Stimulated activated CD8-positive, alpha-beta memory T cell treated with anti-CD3 and anti-CD28 coated beads, Interleukin-7, amount 100 ng/mL, for 4 hours (primary cell): ENCODE data around the gene GNAS.
"Not testable (repeated sequence)": the region's sequence is repeated elsewhere in the genome, so short reads cannot be mapped to it uniquely, and the experiment has no call there.

Experiments
- DNase-seq, 2 donors: peaks; one replicate each; pipeline ENCODE4 v3.0.0-alpha.2; 2020; ENCODE audit warnings: low read depth in 2 of 2

GNAS gene

DNA sequence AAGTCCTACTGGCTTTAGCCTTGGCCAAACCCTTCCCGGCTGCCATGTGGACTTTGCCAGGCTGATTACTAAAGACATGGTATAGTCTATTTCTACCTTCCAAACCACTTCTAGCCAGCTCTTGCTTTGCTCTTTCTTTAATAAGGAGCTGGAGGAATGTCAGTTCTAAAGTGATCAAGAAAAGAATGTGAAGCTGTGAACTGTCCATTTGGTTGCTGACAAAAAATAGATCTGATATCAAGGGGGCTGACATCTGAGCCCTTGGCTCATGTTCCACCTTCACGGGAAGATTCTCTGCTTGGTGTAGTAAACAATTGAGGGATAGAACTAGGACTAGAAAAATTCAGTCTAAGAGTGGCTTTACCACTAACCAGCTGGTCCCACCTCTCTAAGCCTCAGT is 24.4 kb upstream of the GNAS start:
- no peak for DNase-seq

DNA sequence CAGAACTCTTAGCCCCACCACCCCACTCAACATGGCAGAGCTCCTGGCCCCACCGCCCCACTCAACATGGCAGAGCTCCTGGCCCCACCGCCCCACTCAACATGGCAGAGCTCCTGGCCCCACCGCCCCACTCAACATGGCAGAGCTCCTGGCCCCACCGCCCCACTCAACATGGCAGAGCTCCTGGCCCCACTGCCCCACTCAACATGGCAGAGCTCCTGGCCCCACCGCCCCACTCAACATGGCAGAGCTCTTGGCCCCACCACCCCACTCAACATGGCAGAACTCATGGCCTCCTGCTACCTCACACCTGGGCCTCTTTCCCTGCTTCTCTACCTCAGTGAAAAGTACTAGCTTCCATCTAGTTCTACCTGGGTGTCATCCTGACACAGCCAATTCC is 23.7 kb upstream of the GNAS start:
- DNase-seq = not testable (repeated sequence)

- DNase-seq = no peak
These were observed 23.0 kb upstream of the GNAS start for GRCh38 chr20:58829531-58829941.

DNA sequence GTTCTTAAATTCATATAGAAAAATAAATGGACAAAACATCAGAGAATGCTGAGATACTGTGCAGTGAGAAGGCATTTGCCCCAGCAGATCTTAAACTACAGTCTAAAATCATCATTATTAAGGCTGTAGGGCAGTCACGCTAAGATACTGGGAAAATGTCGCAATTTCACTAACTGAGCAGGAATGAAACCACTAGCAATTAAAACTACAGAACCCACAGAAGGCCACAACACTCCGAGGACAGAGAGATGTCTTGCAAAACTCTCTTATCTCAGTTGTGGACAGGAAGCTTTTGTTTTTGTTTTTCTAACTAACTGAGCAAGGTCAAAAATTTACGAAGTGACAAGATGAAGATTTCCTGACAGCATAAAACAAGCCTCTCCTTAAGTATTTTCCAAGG is 20.1 kb upstream of the GNAS start:
- DNase-seq = no peak

- DNase-seq = no peak
These were observed 18.6 kb upstream of the GNAS start for GRCh38 chr20:58833921-58834320.

- DNase-seq = no peak
These were observed 17.3 kb upstream of the GNAS start for GRCh38 chr20:58835231-58835630.

GRCh38 chr20:58836616-58837204 is 15.8 kb upstream of the GNAS start:
- DNase-seq = no peak

DNA sequence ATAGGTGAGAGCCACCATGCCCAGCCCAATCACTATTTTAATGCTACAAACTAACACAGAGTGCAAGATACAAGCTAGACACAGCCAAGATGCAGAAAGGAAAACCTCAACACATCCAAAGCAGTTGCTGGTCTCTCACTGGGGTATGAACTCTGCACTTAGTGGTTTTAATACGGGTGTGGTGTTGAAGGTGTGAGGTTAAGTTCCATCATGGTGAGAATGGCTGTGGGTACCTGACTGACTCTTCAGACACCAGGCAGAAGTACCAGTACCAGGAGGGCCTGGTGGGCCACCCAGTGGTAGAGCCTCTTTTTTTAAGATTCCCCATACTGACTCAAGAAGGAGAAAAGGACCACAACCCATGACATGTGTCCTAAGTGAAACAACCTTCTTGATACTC is 14.8 kb upstream of the GNAS start:
- DNase-seq = no peak

GRCh38 chr20:58838174-58838573 is 14.3 kb upstream of the GNAS start:
- DNase-seq = no peak

DNA sequence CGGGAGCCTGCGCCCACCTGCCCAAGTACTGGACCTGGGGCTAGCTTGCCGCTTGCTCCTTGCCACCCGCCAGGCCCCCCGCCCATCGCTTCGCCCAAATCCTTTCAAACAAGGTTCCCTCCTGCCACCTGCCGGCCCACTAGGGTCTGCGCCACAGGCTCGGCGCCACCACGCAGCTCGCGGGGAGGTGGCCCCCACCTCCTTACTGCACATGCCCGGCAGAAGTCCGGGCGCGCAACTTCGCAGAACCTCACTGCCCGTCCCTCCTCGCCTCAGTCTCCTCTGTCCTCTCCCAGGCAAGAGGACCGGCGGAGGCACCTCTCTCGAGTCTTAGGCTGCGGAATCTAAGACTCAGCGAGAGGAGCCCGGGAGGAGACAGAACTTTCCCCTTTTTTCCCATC is 13.0 kb upstream of the GNAS start:
- DNase-seq = peak in 1 of 2 donors; percentile 29

DNA sequence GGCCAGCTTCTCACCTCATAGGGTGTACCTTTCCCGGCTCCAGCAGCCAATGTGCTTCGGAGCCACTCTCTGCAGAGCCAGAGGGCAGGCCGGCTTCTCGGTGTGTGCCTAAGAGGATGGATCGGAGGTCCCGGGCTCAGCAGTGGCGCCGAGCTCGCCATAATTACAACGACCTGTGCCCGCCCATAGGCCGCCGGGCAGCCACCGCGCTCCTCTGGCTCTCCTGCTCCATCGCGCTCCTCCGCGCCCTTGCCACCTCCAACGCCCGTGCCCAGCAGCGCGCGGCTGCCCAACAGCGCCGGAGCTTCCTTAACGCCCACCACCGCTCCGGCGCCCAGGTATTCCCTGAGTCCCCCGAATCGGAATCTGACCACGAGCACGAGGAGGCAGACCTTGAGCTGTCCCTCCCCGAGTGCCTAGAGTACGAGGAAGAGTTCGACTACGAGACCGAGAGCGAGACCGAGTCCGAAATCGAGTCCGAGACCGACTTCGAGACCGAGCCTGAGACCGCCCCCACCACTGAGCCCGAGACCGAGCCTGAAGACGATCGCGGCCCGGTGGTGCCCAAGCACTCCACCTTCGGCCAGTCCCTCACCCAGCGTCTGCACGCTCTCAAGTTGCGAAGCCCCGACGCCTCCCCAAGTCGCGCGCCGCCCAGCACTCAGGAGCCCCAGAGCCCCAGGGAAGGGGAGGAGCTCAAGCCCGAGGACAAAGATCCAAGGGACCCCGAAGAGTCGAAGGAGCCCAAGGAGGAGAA is 12.3 kb upstream of the GNAS start:
- DNase-seq = no peak

DNA sequence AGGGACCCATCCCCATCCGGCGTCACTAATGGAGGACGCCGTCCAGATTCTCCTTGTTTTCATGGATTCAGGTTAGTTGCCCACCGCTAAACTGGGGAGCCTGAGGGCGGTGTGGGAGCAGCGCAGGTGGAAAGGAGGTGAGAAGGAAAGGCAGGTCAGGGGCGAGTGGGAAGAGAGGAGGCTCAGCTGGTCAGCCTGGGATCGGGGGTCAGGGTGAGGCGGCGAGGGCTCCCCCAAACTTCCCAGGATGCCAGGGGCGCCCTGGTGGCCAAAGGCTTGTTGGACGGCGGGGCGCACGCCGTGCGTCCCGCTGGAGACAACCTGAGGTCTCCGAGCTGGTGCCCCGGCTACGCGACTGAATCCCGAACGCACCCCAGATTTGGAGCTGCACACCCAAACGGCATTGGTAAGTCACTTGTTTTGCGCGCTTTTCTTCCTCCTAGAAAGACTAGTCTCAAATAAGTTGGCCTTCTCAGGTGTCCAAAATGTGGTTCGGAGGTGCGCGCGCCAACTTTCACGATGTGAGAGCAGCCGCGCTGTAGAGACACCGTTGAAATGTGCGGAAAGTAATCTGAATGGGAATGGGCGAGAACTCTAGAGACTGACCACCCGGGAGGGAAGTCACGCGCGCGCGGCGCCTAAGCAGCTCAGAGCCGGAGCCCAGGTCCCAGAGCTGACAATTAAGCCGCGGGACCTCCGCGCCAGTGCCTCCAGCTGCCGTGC is 11.5 kb upstream of the GNAS start:
- DNase-seq = no peak

GRCh38 chr20:58841539-58842264 is 10.8 kb upstream of the GNAS start:
- DNase-seq = no peak

DNA sequence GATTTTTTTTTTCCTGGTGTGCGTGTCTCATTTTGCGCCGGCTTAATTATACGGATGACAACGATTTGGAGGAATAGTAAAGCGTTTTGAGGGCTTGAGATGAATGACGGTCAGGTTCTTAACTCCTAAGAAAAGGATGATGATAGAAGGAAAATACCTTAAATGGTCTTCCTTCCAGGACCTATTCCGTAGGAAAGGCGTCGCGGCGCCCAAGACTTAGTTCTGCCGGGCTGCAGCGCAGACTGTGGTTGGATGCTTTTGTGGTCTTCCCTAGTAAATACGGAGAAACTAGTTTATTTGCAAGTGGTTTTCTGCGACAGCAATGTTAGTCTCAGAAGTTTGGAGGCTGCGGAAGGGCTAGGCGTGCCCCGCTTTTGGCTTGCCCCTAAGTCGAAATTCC is 10.2 kb upstream of the GNAS start:
- no peak for DNase-seq

DNA sequence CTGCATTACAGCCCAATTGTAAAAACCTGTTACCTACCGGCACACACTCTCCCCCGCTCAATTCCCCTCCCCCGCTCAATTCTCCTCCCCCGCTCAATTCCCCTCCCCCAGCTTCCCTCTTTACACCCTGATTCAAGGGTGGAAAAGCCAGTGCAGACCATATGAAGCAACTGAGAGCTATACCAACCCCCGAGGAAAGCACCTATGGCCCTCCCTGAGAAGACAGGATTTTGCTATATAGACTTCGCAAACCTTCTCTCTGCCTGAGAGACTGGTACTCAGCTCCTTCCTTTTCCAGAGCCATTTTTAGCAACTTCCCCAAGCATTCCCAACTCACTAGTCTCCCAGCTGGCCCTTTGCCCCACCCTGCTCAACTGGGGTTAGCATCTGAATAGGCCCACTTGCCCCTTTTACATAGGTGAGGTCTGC is 9.4 kb upstream of the GNAS start:
- DNase-seq = no peak

- DNase-seq = no peak
These were observed 6.8 kb upstream of the GNAS start for GRCh38 chr20:58845706-58846105.

DNA sequence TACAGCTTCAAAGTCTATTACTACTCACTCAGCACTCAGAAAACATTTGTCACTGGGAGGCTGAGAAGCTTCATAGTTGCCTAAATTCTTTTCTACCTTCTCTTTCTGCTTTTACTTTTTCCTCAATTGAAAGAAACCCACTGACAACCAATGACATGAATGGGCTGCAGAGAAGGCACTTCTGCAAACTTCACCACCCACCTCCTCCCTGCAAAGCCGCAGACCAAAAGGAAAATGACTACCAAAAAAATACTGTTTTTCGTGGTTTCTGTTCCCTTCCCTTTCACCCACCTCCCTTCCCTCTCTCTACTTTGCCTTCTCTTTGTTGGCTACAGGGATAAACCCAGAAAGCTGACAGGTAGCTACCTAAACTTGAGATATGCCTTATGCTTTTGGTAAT is 5.1 kb upstream of the GNAS start:
- no peak for DNase-seq

GRCh38 chr20:58850693-58851174 is 1.8 kb upstream of the GNAS start, which contains the start of gene GNAS-AS1:
Gene GNAS-AS1 (minus strand): TSS chr20:58850902.
- peak; percentile 69 to 71 for DNase-seq

DNA sequence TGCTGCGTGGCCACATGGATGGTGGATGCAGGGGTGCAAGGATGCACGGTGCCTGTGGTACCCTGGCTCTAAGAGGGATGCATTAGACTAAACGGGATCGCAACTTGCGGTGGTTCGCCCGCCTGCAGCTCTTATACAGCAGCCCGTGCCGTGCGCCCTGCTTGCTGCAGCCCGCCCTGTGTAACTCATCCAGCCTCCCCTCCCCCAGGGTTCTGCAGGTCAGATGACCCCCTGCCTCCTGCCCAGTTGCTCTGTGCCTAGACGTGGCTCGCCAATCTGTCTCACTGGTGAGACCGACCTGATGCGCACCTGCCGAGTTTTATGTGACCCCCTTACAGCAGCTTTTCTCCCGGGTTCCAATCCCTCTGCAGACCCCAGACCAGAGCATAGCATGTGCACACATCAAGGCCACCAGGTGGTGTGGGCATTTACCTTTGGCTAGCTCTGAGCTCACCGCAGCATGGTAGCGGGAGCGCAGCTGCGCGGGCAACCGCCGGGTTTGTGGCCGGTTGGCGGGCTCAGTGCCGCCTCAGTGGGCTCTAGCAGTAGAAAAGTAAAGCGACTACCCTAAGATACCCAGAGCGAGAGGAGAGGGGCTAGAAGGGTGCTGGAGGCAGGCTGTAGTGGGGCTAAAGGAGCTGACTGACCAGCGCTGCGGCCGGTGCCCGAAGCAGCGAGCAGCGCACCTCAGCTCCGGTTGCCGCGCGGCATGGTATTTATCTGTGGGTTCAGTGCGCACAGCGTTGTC is 1.1 kb upstream of the GNAS start:
- DNase-seq = no peak

DNA sequence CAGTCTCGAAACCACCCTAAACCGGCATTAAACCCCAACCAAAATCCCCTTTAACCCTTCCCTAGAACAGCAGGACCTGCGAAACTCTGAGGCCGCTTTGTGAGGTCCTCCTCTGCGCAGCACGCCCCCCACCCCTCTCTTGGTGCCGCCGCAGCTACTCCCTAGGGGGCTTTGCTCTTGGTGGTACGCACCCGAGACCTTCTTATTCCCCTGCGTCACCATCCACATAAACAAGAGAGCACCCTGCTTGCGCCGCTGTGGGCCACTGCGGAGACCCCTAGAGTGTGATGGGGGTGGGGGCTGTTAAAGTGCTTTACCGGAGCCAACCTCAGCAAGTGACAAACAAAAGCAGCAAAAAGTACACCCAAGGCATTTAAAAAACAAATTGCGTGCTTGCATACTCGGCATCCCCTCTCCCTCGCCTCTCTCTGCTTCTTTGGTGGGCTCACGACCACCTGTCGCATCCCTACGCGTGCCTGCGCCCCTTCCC is 502 bp upstream of the GNAS start:
- DNase-seq = no peak

DNA sequence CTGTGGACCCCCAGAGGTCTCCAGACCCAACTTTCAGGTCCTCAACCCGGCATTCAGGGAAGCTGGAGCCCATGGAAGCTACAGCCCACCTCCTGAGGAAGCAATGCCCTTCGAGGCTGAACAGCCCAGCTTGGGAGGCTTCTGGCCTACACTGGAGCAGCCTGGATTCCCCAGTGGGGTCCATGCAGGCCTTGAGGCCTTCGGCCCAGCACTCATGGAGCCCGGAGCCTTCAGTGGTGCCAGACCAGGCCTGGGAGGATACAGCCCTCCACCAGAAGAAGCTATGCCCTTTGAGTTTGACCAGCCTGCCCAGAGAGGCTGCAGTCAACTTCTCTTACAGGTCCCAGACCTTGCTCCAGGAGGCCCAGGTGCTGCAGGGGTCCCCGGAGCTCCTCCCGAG is 950 bp downstream of the GNAS start:
- DNase-seq = no peak
